ENCODE results near the gene RGS6. TPM values are rescaled to one million over a fixed set of nuclear protein-coding genes. Genes with fewer than 3 reads are reported as not detected.

RGS6 gene
- total RNA-seq, 1 experiment from 2014 or later: not detected

DNA sequence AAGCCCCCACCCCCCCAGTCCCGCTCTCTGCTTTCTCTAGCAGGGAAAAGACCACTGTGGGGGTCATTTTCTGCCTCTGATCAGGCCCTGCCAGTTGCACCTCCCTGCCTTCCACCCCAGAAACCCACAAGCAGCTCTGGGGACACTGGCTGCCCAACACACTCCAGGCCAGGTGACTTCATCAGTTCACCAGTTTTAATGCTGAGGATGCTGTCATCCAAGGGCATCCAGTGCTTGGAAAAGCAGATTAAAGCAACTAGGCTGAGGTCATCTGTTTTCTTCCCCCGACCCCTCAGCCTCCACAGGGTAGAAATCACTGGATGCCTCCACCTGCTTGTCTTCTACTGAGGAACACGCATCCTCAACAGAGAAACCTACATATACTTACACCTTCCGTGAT lies 679.3 kb downstream of the RGS6 start:
- Mint-ChIP-seq H3K4me3 (ENCODE audit: unreplicated experiment) (no peak overlapping the region), H3K4me1 (ENCODE audit: insufficient read depth, unreplicated experiment) (peaks cover 21% of the 10 kb centered on the region), H3K27me3 (ENCODE audit: insufficient read depth, unreplicated experiment) (no peaks in the 10 kb centered on the region), H3K36me3 (ENCODE audit: insufficient read depth, unreplicated experiment) (no peaks in the 10 kb centered on the region), H3K9me3 (ENCODE audit: unreplicated experiment) (no peaks in the 10 kb centered on the region), H3K27ac (ENCODE audit: low read depth, unreplicated experiment) (no peak overlapping the region)
- intact Hi-C loops (cut with micrococcal nuclease): no loop called here
- no TSS peak for BruUV-seq (replicated peaks)
- ChIA-PET CTCF (interaction anchor here (0.7 kb wide), 1 partner anchor 98 kb away, joined by 3 read pairs; no protein-coding TSS in a partner anchor), POLR2A (no interaction called here)
- TF ChIP-seq, protein P1, sequence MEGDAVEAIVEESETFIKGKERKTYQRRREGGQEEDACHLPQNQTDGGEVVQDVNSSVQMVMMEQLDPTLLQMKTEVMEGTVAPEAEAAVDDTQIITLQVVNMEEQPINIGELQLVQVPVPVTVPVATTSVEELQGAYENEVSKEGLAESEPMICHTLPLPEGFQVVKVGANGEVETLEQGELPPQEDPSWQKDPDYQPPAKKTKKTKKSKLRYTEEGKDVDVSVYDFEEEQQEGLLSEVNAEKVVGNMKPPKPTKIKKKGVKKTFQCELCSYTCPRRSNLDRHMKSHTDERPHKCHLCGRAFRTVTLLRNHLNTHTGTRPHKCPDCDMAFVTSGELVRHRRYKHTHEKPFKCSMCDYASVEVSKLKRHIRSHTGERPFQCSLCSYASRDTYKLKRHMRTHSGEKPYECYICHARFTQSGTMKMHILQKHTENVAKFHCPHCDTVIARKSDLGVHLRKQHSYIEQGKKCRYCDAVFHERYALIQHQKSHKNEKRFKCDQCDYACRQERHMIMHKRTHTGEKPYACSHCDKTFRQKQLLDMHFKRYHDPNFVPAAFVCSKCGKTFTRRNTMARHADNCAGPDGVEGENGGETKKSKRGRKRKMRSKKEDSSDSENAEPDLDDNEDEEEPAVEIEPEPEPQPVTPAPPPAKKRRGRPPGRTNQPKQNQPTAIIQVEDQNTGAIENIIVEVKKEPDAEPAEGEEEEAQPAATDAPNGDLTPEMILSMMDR (IDR thresholded peaks at IDR 0.05; ENCODE audit: unreplicated experiment): no peak
- DNase-seq (ENCODE audit: unreplicated experiment): no peak

DNA sequence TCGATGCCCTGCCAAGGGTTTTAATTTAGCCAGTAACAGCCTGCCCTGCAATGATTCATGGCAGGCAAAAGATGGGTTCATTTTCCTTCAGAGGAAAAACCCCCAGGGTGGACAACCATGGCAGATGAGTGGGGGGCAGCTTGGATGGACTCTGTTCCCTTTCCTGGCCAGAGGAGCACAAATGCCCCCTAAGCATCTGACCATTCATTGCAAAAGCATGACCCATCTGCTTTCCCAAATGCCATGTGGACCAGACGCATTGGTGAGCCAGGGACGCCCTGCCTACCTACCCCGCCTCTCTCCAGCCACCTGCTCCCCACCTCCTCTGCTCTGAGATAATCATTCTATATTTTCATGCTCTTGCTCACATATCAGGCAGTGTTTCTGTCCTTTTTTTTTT lies 679.8 kb downstream of the RGS6 start:
- CTCF ChIA-PET: interaction anchor here (0.7 kb wide), 1 partner anchor 99 kb away, joined by 3 read pairs; no protein-coding TSS in a partner anchor
- no peak overlapping the region for H3K4me3 Mint-ChIP-seq (ENCODE audit: unreplicated experiment)
- POLR2A ChIA-PET: no interaction called here
- intact Hi-C loops (cut with micrococcal nuclease): no loop called here
- H3K4me1 Mint-ChIP-seq (ENCODE audit: insufficient read depth, unreplicated experiment): peaks cover 21% of the 10 kb centered on the region
- DNase-seq (ENCODE audit: unreplicated experiment): no peak
- BruUV-seq (replicated peaks): no TSS peak
- no peaks in the 10 kb centered on the region for H3K9me3 Mint-ChIP-seq (ENCODE audit: unreplicated experiment)
- no peaks in the 10 kb centered on the region for H3K27me3 Mint-ChIP-seq (ENCODE audit: insufficient read depth, unreplicated experiment)
- H3K36me3 Mint-ChIP-seq (ENCODE audit: insufficient read depth, unreplicated experiment): no peaks in the 10 kb centered on the region
- H3K27ac Mint-ChIP-seq (ENCODE audit: low read depth, unreplicated experiment): no peak overlapping the region
- TF ChIP-seq, protein P1 (IDR thresholded peaks at IDR 0.05; ENCODE audit: unreplicated experiment): no peak

DNA sequence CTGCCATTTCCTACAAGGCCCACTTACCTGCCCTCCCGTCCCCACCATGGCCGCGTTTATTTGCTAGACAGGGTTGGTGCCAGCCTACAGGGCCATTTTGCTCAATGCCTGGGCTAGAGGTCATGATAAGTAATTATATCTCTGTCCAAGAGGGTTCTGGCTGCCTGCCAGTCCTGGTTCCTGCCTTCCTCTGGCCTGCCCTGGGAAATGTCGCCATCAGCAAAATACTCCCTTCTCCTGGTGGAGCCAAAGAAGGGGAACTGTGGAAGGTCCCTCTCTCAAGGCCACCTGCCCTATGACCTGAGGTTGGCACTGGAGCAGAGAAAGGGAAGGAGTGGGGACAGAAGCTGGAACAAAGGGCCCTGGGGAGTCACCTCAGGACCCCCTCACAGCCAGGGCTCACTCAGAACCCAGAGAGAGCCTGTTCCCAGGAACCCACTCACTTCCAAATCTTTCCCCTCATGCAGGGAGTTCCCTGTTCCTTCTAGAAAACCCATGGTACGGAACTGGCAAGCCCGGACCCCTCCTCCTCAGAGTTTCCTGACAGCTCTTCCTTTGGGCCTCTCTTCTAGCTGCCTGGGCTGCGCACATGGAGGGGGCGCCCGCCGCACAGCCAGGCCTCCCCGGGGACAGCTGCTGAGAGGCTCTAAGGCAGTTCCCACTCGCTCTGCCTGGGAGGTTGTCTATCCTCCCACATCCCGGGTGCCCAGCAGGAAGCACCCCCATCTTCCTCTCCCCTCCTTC lies 681.2 kb downstream of the RGS6 start:
- ChIA-PET POLR2A (no interaction called here), CTCF (interaction anchor here (0.6 kb wide), 1 partner anchor 96 kb away, joined by 4 read pairs; no protein-coding TSS in a partner anchor)
- no peak overlapping the region for H3K4me3 Mint-ChIP-seq (ENCODE audit: unreplicated experiment)
- DNase-seq (ENCODE audit: unreplicated experiment): peak; percentile 73
- H3K27me3 Mint-ChIP-seq (ENCODE audit: insufficient read depth, unreplicated experiment): no peaks in the 10 kb centered on the region
- TF ChIP-seq, protein P1 (IDR thresholded peaks at IDR 0.05; ENCODE audit: unreplicated experiment): no peak
- BruUV-seq (replicated peaks): no TSS peak
- peaks cover 13% of the 10 kb centered on the region for H3K4me1 Mint-ChIP-seq (ENCODE audit: insufficient read depth, unreplicated experiment)
- no peak overlapping the region for H3K27ac Mint-ChIP-seq (ENCODE audit: low read depth, unreplicated experiment)
- H3K36me3 Mint-ChIP-seq (ENCODE audit: insufficient read depth, unreplicated experiment): no peaks in the 10 kb centered on the region
- intact Hi-C loops (cut with micrococcal nuclease): no loop called here
- H3K9me3 Mint-ChIP-seq (ENCODE audit: unreplicated experiment): no peaks in the 10 kb centered on the region

DNA sequence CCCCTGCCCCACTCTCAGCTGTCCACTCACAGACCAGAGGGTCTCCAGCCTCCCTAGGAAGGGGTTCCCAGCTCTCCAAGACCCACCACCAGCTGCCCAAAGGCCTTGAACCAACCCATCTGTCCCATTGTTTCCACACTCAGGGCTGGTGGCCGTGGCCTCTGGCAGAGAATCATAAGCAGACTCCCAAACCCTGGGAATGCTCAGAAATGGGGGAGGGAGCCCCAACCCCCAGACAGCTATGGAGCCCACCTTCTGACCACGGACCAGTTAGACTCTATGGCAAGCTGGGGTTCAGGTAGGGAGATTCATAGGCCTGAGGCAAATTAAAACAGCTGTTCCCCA lies 681.7 kb downstream of the RGS6 start:
- Mint-ChIP-seq H3K27ac (ENCODE audit: low read depth, unreplicated experiment) (no peak overlapping the region), H3K27me3 (ENCODE audit: insufficient read depth, unreplicated experiment) (no peaks in the 10 kb centered on the region), H3K36me3 (ENCODE audit: insufficient read depth, unreplicated experiment) (no peaks in the 10 kb centered on the region), H3K4me3 (ENCODE audit: unreplicated experiment) (no peak overlapping the region), H3K9me3 (ENCODE audit: unreplicated experiment) (no peaks in the 10 kb centered on the region), H3K4me1 (ENCODE audit: insufficient read depth, unreplicated experiment) (peaks cover 8% of the 10 kb centered on the region)
- DNase-seq (ENCODE audit: unreplicated experiment): no peak
- POLR2A ChIA-PET: no interaction called here
- CTCF ChIA-PET: interaction anchor here (0.6 kb wide), 1 partner anchor 97 kb away, joined by 4 read pairs; no protein-coding TSS in a partner anchor
- BruUV-seq (replicated peaks): no TSS peak
- TF ChIP-seq, protein P1 (IDR thresholded peaks at IDR 0.05; ENCODE audit: unreplicated experiment): no peak
- intact Hi-C loops (cut with micrococcal nuclease): no loop called here

Data from MCF 10A (cell line).